Measurements from ENCODE around the gene PPP1R3E. TPM values are rescaled to one million over a fixed set of nuclear protein-coding genes. Genes with fewer than 3 reads are reported as not detected.

PPP1R3E gene
- total RNA-seq, 1 experiment from 2014 or later, result 7.8 TPM

DNA sequence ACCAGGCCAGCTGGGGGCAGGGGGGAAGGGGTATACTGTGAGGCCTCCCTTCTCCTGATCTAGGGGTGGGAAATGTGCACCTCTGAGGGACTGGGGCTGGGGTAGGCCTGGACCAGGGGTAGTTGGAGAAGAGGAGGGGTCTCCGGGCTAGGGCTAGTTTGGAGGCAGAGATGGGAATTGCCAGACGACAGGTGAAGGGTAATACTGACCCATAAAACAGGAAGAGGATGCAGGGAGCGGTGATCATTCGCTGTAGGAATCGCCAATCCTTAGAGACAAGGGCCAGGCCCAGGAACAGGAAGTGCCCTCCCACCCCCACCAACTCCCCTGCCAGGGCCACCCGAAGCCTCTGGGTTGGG lies 45.6 kb upstream of the PPP1R3E start:
- Mint-ChIP-seq H3K36me3 (ENCODE audit: insufficient read depth, unreplicated experiment) (no peaks in the 10 kb centered on the region), H3K4me1 (ENCODE audit: insufficient read depth, unreplicated experiment) (no peaks in the 10 kb centered on the region), H3K27ac (ENCODE audit: low read depth, unreplicated experiment) (no peak overlapping the region), H3K9me3 (ENCODE audit: unreplicated experiment) (peaks cover 7% of the 10 kb centered on the region), H3K27me3 (ENCODE audit: insufficient read depth, unreplicated experiment) (peaks cover 37% of the 10 kb centered on the region), H3K4me3 (ENCODE audit: unreplicated experiment) (no peak overlapping the region)
- ChIA-PET POLR2A (no interaction called here), CTCF (interaction anchor here (0.7 kb wide), 1 partner anchor 21 kb away, joined by 4 read pairs; no protein-coding TSS in a partner anchor)
- intact Hi-C loops (cut with micrococcal nuclease), result no loop called here
- no TSS peak for BruUV-seq (replicated peaks)
- TF ChIP-seq, protein P1, sequence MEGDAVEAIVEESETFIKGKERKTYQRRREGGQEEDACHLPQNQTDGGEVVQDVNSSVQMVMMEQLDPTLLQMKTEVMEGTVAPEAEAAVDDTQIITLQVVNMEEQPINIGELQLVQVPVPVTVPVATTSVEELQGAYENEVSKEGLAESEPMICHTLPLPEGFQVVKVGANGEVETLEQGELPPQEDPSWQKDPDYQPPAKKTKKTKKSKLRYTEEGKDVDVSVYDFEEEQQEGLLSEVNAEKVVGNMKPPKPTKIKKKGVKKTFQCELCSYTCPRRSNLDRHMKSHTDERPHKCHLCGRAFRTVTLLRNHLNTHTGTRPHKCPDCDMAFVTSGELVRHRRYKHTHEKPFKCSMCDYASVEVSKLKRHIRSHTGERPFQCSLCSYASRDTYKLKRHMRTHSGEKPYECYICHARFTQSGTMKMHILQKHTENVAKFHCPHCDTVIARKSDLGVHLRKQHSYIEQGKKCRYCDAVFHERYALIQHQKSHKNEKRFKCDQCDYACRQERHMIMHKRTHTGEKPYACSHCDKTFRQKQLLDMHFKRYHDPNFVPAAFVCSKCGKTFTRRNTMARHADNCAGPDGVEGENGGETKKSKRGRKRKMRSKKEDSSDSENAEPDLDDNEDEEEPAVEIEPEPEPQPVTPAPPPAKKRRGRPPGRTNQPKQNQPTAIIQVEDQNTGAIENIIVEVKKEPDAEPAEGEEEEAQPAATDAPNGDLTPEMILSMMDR (IDR thresholded peaks at IDR 0.05; ENCODE audit: unreplicated experiment), result no peak
- DNase-seq (ENCODE audit: unreplicated experiment), result no peak

DNA sequence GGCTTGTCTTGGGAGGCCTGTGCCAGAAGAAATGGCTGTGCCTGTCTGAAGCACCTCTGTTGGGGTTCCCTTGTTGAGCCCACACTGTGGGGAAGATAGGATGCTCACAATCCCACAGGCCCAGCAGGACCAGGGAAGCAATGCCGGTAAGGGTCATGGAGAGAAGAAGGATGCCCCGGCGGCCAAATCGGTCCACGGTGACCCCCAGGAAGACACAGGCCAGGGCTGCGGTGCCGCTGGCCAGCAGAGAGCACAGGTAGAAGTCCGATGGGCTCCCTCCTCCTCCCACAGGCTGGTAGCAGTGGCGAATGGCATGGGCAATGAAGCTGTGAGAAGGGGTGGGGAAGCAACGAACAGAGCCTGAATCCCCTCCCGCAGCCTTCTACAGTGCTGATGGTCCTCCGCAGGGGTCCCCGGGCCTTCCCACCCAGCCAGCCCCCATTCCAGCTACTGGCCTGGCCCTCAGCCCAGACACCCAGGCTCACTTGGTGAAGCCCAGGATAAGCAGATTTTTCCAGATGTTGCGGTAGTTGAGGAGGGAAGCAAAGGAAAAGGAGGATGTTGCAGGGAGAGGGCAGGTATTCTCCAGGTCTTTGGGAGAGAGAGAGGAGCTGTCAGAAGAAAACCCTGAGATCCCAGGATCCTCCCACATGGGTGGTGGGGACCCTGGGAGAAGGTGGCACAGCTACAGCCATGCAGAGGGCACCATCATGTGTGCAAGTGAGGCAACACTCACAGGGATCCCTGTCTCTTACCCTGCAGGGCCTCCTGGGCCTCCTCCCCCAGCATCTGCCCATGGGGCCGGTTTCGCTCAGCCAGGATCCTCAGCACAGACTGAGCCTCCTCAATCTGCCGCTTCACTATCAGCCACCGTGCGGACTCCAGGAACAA lies 45.0 kb upstream of the PPP1R3E start:
- Mint-ChIP-seq H3K9me3 (ENCODE audit: unreplicated experiment) (peaks cover 7% of the 10 kb centered on the region), H3K27me3 (ENCODE audit: insufficient read depth, unreplicated experiment) (peaks cover 31% of the 10 kb centered on the region), H3K36me3 (ENCODE audit: insufficient read depth, unreplicated experiment) (no peaks in the 10 kb centered on the region), H3K4me1 (ENCODE audit: insufficient read depth, unreplicated experiment) (no peaks in the 10 kb centered on the region), H3K27ac (ENCODE audit: low read depth, unreplicated experiment) (no peak overlapping the region), H3K4me3 (ENCODE audit: unreplicated experiment) (no peak overlapping the region)
- TF ChIP-seq, protein P1 (IDR thresholded peaks at IDR 0.05; ENCODE audit: unreplicated experiment), result no peak
- CTCF ChIA-PET, result no interaction called here
- intact Hi-C loops (cut with micrococcal nuclease), result no loop called here
- no peak for DNase-seq (ENCODE audit: unreplicated experiment)
- POLR2A ChIA-PET, result no interaction called here
- BruUV-seq (replicated peaks), result no TSS peak

DNA sequence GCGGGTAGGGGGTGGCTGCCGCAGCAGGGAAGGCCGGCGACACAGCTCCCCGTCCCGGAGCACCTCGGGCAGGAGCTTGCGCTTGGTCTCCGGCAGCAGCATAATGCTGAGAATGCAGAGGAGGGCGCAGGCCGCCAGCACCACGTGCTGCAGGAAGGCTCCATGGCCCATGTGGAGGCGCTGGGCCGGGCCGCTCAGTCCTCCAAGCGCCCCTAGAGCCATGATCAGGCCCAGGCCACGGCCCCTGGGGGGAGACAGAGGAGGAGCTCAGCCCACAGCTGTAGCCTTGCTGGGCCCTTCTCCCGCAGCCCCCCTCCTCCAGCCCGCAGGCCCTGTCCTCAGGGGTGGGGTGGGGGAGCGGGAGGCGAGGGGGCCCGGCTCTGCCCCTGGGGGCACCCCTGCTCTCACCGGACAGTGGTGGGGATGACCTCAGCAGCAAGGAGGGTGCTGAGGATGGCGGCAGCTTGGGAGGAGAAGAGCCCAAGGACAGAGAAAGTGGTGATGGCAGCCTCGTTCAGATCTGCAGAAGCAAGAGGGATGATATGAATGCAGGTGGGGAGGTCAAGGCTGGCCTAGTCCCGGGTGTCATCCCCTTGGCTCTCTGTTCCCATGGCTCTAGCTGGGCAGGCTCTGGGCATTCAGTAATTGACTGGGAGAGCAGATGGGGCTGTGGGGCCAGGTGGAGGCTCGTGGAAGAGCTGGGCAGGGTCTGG lies 44.2 kb upstream of the PPP1R3E start:
- Mint-ChIP-seq H3K4me3 (ENCODE audit: unreplicated experiment) (no peak overlapping the region), H3K9me3 (ENCODE audit: unreplicated experiment) (peaks cover 7% of the 10 kb centered on the region), H3K27ac (ENCODE audit: low read depth, unreplicated experiment) (no peak overlapping the region), H3K27me3 (ENCODE audit: insufficient read depth, unreplicated experiment) (peaks cover 30% of the 10 kb centered on the region), H3K36me3 (ENCODE audit: insufficient read depth, unreplicated experiment) (no peaks in the 10 kb centered on the region), H3K4me1 (ENCODE audit: insufficient read depth, unreplicated experiment) (no peaks in the 10 kb centered on the region)
- TF ChIP-seq, protein P1 (IDR thresholded peaks at IDR 0.05; ENCODE audit: unreplicated experiment), result no peak
- ChIA-PET CTCF (interaction anchor here (0.8 to 1.9 kb wide), 3 partner anchors 11 to 33 kb away, joined by 3 to 6 read pairs (median 3); no protein-coding TSS in a partner anchor), POLR2A (no interaction called here)
- BruUV-seq (replicated peaks), result no TSS peak
- intact Hi-C loops (cut with micrococcal nuclease), result no loop called here
- DNase-seq (ENCODE audit: unreplicated experiment), result no peak

DNA sequence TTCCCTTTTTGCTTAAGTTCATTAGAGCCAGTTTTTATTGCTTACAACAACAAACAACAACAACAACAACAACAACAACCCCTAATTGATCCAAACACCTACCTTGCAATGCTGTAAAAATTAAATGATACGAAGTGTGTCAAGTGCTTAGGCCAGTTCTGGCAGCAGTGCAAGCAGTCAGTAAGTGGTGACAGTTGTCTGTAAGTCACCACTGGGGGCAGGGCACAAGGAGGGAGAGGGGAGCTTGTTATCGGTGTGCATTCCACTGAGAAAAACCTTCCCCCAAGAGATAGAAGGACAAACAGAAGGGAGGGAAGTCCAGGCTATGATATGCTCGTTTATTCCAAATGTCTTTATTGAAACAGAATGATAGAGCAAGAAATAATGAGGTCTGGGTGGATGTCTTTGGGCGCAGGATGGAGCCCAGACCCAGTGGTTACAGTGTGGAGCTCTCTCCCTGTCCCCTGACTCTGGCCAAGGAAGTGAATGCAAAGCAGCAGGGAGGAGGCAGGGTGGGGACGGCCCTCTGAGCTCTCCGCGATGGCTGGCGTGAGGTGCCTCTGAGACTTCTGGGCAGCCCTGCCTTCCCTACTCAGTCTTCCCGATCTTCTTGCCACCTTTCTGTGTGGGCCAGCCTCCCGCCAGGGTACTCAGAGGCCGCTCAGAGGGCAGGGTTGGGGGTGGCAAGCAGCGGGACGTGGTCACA lies 43.5 kb upstream of the PPP1R3E start:
- Mint-ChIP-seq H3K4me1 (ENCODE audit: insufficient read depth, unreplicated experiment) (no peaks in the 10 kb centered on the region), H3K36me3 (ENCODE audit: insufficient read depth, unreplicated experiment) (no peaks in the 10 kb centered on the region), H3K4me3 (ENCODE audit: unreplicated experiment) (no peak overlapping the region), H3K9me3 (ENCODE audit: unreplicated experiment) (peaks cover 7% of the 10 kb centered on the region), H3K27ac (ENCODE audit: low read depth, unreplicated experiment) (no peak overlapping the region), H3K27me3 (ENCODE audit: insufficient read depth, unreplicated experiment) (peaks cover 24% of the 10 kb centered on the region)
- DNase-seq (ENCODE audit: unreplicated experiment), result no peak
- intact Hi-C loops (cut with micrococcal nuclease), result no loop called here
- BruUV-seq (replicated peaks), result no TSS peak
- POLR2A ChIA-PET, result no interaction called here
- TF ChIP-seq, protein P1 (IDR thresholded peaks at IDR 0.05; ENCODE audit: unreplicated experiment), result no peak
- CTCF ChIA-PET, result interaction anchor here (0.6 to 1.9 kb wide), 6 partner anchors 10 to 461 kb away, joined by 3 to 6 read pairs (median 3); no protein-coding TSS in a partner anchor

Measured in MCF 10A (cell line).